Epithelial cell of esophagus (primary cell): Measurements from ENCODE around the gene FAM8A1.
A peak's percentile ranks its signal among the peaks of the same experiment; 100 is the strongest.

Source experiments
- DNase-seq: peaks from one replicate; pipeline ENCODE4 v3.0.0; 2010; ENCODE audit warnings: low read depth
- H3K4me3 ChIP-seq: 2 replicates; pipeline ENCODE4 v1.5.1; 2011; ENCODE audit warnings: mild to moderate bottlenecking, low read length, control low read depth
- CTCF ChIP-seq: IDR thresholded peaks from 2 replicates; pipeline ENCODE4 v1.5.1; 2011; ENCODE audit warnings: low read depth, mild to moderate bottlenecking, low read length, control low read depth, inconsistent platforms; ENCODE audit not compliant: insufficient read depth; ENCODE audit errors: missing control alignments

The FAM8A1 gene

GRCh38 chr6:17588011-17588410 is 12.1 kb upstream of the FAM8A1 start:
- TF ChIP-seq CTCF = no peak
- no peak overlapping the region for H3K4me3 ChIP-seq
- no peak for DNase-seq

GRCh38 chr6:17589406-17590096 is 10.6 kb upstream of the FAM8A1 start:
- TF ChIP-seq CTCF = peak; percentile 30
- no peak overlapping the region for H3K4me3 ChIP-seq
- DNase-seq = peak; percentile 96

GRCh38 chr6:17591287-17591686 is 8.8 kb upstream of the FAM8A1 start:
- no peak overlapping the region for H3K4me3 ChIP-seq
- no peak for TF ChIP-seq CTCF
- DNase-seq = no peak

GRCh38 chr6:17593246-17593645 is 6.9 kb upstream of the FAM8A1 start:
- DNase-seq = no peak
- TF ChIP-seq CTCF = no peak

GRCh38 chr6:17596085-17596484 is 4.0 kb upstream of the FAM8A1 start:
- no peak for TF ChIP-seq CTCF
- no peak for DNase-seq
- H3K4me3 ChIP-seq = no peak overlapping the region

More at GRCh38 chr6:17593246-17593645, 6.9 kb upstream of the FAM8A1 start:
- H3K4me3 ChIP-seq = no peak overlapping the region

GRCh38 chr6:17600527-17601385 is 654 bp downstream of the FAM8A1 start:
- peak overlapping the region; percentile 67 for H3K4me3 ChIP-seq
- TF ChIP-seq CTCF = no peak
- peak; percentile 33 for DNase-seq
